Left ventricle myocardium inferior (tissue), 1 donor: ENCODE data around the gene ZSWIM5. TPM values are rescaled to one million over a fixed set of nuclear protein-coding genes. Genes with fewer than 3 reads are reported as not detected.

Experiments
- DNase-seq: peaks from one replicate; pipeline ENCODE4 v3.0.0-alpha.2; 2020
- H3K27ac ChIP-seq: fragments of 200-600 bp; replicated peaks from 2 replicates; pipeline ENCODE4 v1.8.0; 2021
- H3K27me3 ChIP-seq: fragments of 200-600 bp; 2 replicates; pipeline ENCODE4 v1.8.0; 2021; ENCODE audit warnings: low read depth
- H3K36me3 ChIP-seq: fragments of 200-600 bp; 2 replicates; pipeline ENCODE4 v1.8.0; 2021
- H3K4me1 ChIP-seq: fragments of 200-600 bp; 2 replicates; pipeline ENCODE4 v1.8.0; 2021
- H3K4me3 ChIP-seq: fragments of 200-600 bp; 2 replicates; pipeline ENCODE4 v1.8.0; 2021; ENCODE audit warnings: mild to moderate bottlenecking, moderate library complexity
- H3K9me3 ChIP-seq: fragments of 200-600 bp; replicated peaks from 2 replicates; pipeline ENCODE4 v1.8.0; 2021
- intact Hi-C: fragments of 100-400 bp; cut with micrococcal nuclease; formaldehyde crosslinking; loops from one replicate; pipeline ENCODE4 v1.11.0; 2022
- total RNA-seq: library from RNA; stranded (reverse); fragmentation: NEBNext Ultra II Directional; extraction: Animal tissue kit (Norgen Biotek cat#: 25700); gene quantifications from one replicate; pipeline ENCODE4 v1.2.1, GENCODE V29; 2021
- TF ChIP-seq, protein P1 (sequence below): fragments of 200-600 bp; IDR thresholded peaks from 2 replicates; pipeline ENCODE4 v1.8.0; 2021; ENCODE audit warnings: antibody characterized with exemption, mild to moderate bottlenecking, borderline replicate concordance
- donor health status: DM: no; HTN: yes; CAD: no; lungs with severe emphysema.

Gene ZSWIM5
- total RNA-seq, 1 donor from 2014 or later, result 0.93 TPM

DNA sequence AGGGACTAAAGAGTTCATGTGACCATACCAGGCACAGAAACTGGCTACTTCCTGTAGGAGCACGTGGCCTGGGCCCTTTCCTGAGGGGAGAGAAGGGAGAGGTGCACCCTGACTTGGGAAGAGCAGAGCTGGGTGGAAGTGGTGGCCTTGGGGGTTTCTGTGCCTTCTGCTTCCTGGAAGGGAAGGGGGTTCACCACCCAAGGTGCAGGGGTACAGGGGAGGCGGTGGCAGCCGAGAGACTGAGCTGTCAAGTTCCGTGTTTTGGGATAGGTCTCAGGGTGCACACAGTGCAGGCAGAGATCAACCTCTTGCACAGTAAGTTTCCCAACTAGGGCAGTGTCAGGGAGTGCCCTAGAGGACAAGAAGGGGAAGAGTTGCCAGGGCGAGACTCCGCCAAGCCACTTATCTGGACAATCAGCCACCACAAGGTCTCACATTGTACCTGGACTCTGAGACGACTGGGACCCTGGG is 205.4 kb downstream of the ZSWIM5 start:
- Histone ChIP-seq H3K27ac (no peak overlapping the region), H3K27me3 (no peaks in the 10 kb centered on the region), H3K4me3 (no peak overlapping the region), H3K36me3 (peaks cover 42% of the 10 kb centered on the region), H3K9me3 (no peaks in the 10 kb centered on the region), H3K4me1 (peaks cover 5% of the 10 kb centered on the region)
- TF ChIP-seq, protein P1, sequence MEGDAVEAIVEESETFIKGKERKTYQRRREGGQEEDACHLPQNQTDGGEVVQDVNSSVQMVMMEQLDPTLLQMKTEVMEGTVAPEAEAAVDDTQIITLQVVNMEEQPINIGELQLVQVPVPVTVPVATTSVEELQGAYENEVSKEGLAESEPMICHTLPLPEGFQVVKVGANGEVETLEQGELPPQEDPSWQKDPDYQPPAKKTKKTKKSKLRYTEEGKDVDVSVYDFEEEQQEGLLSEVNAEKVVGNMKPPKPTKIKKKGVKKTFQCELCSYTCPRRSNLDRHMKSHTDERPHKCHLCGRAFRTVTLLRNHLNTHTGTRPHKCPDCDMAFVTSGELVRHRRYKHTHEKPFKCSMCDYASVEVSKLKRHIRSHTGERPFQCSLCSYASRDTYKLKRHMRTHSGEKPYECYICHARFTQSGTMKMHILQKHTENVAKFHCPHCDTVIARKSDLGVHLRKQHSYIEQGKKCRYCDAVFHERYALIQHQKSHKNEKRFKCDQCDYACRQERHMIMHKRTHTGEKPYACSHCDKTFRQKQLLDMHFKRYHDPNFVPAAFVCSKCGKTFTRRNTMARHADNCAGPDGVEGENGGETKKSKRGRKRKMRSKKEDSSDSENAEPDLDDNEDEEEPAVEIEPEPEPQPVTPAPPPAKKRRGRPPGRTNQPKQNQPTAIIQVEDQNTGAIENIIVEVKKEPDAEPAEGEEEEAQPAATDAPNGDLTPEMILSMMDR, result no peak
- intact Hi-C loops, result no loop called here
- DNase-seq, result no peak

DNA sequence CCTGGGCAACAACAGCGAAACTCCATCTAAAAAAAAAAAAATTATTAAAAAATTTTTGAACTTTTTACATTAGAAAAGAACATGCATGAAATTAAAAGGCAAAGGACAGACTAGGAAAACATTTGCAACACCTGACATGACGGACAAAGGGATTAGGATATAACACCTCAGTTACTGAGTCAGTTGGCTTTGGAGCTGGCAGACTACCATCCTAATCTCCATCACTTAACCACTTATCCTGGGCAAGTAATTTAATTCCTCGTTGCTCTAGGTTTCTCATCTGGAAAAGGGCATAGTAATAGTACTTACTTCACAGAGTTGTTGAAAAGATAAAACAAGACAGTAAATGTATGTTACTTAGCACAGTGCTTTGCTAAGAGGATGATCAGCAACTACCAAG is 207.2 kb downstream of the ZSWIM5 start:
- no peak for DNase-seq
- Histone ChIP-seq H3K36me3 (peaks cover 24% of the 10 kb centered on the region), H3K27me3 (no peaks in the 10 kb centered on the region), H3K27ac (no peak overlapping the region), H3K4me1 (peaks cover 5% of the 10 kb centered on the region), H3K4me3 (no peak overlapping the region), H3K9me3 (no peaks in the 10 kb centered on the region)
- TF ChIP-seq, protein P1, result no peak
- intact Hi-C loops, result no loop called here

DNA sequence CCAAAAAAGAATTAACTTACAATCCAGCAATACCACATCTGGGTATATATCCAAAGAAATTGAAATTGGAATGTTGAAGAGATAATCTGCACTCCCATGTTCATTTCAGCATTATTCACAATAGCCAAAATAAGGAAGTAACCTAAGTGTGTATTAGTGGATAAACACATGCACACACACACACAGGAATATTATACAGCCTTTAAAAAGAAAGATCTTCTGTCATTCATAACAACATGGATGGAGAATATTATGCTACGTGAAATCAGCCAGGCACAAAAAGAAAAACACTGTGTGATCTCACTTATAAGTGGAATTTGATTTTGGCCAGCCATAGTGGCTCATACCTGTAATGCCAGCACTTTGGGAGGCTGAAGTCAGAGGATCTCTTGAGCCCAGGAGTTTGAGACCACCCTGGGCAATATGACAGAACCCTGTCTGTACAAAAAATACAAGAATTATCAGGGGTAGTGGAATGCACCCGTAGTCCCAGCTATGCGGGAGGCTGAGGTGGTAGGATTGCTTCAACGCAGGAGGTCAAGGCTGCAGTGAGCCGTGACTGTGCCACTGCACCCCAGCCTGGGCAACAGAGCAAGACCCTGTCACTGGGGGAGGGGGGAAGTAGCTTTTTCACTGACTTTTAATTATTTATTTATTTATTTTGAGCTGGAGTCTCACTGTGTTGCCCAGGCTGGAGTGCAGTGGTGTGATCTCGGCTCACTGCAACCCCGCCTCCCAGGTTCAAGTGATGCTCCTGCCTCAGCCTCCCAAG is 210.8 kb downstream of the ZSWIM5 start:
- intact Hi-C loops, result no loop called here
- no peaks in the 10 kb centered on the region for H3K27me3 ChIP-seq
- H3K27ac ChIP-seq, result no peak overlapping the region
- H3K4me1 ChIP-seq, result peaks cover 3% of the 10 kb centered on the region
- H3K4me3 ChIP-seq, result no peak overlapping the region
- no peaks in the 10 kb centered on the region for H3K9me3 ChIP-seq
- TF ChIP-seq, protein P1, result no peak
- no peak for DNase-seq
- H3K36me3 ChIP-seq, result no peaks in the 10 kb centered on the region

DNA sequence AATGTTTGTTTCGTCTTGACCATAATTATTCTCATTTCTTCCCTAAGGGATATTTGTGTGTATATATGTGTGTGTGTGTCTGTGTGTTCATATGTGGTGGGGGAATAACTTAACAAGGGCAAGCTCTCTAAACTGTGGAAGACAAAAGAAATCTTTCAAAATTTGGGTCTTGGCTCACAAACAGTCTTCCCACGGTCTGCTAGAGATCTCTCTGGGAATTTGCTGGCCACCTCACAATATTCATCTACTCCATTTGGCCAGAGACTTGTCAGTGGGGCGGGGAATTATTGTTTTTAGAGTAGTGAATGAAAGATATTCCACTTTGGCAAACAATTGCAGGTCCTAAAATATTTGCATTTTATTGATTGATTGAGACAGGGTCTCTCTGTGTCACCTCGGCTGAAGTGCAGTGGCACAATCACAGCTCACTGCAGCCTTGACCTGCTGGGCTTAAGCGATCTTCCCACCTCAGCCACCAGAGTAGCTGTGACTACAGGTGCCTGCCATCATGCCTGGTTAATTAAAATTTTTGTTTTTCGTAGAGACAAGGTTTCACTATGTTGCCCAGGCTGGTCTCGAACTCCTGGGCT is 212.0 kb downstream of the ZSWIM5 start:
- intact Hi-C loops, result no loop called here
- TF ChIP-seq, protein P1, result no peak
- H3K36me3 ChIP-seq, result no peaks in the 10 kb centered on the region
- no peak for DNase-seq
- no peaks in the 10 kb centered on the region for H3K9me3 ChIP-seq
- H3K4me1 ChIP-seq, result no peaks in the 10 kb centered on the region
- H3K27ac ChIP-seq, result peak overlapping the region; percentile 9
- H3K27me3 ChIP-seq, result no peaks in the 10 kb centered on the region
- H3K4me3 ChIP-seq, result no peak overlapping the region

DNA sequence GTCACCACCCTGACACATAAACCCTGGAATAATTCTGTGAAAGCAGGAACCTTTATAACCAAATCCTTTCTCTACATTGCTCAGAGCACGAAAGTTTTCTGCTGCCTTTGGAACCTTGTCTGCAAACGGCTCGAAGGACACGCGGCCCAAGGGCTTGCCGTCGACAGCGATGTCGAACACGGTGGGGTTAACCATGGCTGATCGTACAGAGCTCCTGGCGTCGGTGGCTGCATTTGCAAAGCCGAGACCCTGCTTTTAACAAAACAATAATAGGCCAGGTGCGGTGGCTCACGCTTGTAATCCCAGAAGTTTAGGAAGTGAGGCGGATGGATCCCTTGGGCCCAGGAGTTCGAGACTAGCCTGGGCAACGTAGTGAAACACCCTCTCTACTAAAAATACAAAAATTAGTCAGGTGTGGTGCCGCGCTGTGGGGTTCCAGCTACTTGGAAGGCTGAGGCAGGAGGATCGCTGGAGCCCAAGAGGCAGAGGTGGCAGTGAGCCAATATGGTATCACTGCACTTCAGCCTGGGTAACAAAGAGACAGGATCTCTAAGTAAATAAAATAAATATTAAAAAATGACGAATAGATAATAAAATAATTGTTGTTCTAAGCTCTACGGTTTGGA is 217.8 kb downstream of the ZSWIM5 start:
- Histone ChIP-seq H3K36me3 (no peaks in the 10 kb centered on the region), H3K9me3 (no peaks in the 10 kb centered on the region), H3K4me3 (no peak overlapping the region), H3K27me3 (no peaks in the 10 kb centered on the region), H3K4me1 (peaks cover 15% of the 10 kb centered on the region), H3K27ac (no peak overlapping the region)
- intact Hi-C loops, result loop anchor here (10.0 kb wide), 1 partner anchor 134 kb away; no protein-coding TSS in a partner anchor
- TF ChIP-seq, protein P1, result no peak
- DNase-seq, result no peak
